Measurements from ENCODE around the gene POLN.
A peak's percentile ranks its signal among the peaks of the same experiment; 100 is the strongest.

POLN gene

GRCh38 chr4:2241410-2242353 lies at the start of gene POLN, which contains the start of gene HAUS3:
Gene POLN, minus strand, starts transcription at chr4:2242121. Its CDS starts 12,890 bp downstream, at chr4:2229231.
Gene HAUS3, minus strand, starts transcription at chr4:2242121. Its CDS starts 1,175 bp downstream, at chr4:2240946.
- peak; percentile 99 for DNase-seq (ENCODE audit: low read depth in 3 of 3)

GRCh38 chr4:2290974-2291704 lies 49.2 kb upstream of the POLN start:
- peak in 2 of 3 experiments; percentile 31 to 37 for DNase-seq (ENCODE audit: low read depth in 3 of 3)

GRCh38 chr4:2290488-2290887 lies 48.6 kb upstream of the POLN start:
- DNase-seq (ENCODE audit: low read depth in 3 of 3), result no peak

DNA sequence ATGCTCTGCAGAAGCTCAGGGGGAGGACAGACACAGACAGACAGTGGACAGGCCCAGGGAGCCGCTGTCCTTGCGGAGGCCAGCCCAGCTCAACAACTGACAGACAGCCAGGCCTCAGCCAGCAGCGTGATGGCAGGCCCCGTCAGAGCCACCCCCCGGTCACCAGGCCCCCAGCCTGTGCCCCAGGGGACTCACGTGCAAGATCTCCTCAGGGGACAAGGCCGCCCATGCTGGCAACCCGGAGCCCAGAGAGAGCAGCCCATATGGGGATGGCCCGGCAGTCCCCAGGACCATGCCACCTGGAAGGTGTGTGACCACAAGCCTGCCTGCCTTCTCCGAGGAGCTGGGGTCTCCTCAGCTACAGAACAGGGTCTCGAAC lies 48.0 kb upstream of the POLN start:
- DNase-seq (ENCODE audit: low read depth in 3 of 3), result no peak

- no peak for DNase-seq (ENCODE audit: low read depth in 3 of 3)
These were observed 47.5 kb upstream of the POLN start for GRCh38 chr4:2289311-2289954.

DNA sequence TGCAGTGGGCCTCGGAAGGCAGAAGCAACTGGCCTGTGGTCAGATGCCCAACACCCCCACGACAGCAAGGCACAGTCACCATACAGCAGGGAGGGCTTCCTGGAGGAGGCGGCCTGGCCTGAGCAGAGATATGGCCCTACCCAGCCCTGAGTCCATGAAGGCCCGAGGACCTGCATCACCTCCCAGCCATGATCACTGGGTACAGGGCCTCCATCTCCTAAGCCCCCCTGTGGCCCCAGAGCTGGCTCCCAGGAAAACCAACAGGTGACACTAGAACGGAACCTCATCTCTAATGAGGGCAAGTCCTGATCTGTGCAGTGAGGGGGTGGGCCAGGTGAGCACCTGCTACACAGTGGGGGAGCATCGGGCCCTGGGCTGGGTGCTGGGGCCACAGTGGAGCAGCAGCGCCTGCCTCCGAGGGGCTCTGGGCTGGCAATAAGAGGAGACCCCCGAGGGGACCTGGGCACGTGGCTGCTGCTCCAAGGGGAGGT lies 46.2 kb upstream of the POLN start:
- DNase-seq (ENCODE audit: low read depth in 3 of 3), result no peak

- no peak for DNase-seq (ENCODE audit: low read depth in 3 of 3)
These were observed 45.6 kb upstream of the POLN start for GRCh38 chr4:2287594-2287915.

DNA sequence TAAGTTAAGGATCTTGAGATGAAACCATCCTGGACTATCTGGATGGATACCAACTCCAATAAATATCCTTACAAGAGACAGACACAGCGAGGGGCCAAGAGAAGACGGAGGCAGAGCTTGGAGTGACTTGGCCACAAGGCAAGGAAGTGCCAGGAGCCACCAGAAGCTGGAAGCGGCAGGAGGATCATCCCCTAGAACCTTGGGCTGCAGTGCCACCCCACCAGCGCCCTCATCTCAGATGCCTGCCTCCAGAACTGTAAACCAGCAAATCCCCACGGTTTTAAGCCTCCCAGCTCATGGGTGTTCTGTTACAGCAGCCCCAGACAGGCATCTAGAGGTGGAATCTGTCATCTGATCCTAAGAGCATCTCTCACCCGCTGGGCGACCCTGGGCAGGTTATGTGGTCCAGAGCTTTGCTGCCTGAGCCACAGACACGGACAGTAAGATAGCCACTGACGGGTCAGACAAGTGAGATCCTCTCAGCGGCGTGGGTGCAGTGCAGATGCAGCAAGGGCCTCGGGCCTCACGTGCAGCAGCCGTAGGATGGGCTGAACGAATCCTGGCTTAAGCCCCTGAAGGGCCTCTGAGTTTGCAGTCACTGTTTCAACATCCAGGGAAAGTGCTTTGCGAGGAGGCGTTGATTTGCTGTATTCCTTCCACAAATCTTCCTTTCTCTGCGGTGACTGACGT lies 45.1 kb upstream of the POLN start:
- DNase-seq (ENCODE audit: low read depth in 3 of 3), result no peak

GRCh38 chr4:2285613-2286381 lies 43.9 kb upstream of the POLN start:
- no peak for DNase-seq (ENCODE audit: low read depth in 3 of 3)

GRCh38 chr4:2284934-2285612 lies 43.2 kb upstream of the POLN start:
- no peak for DNase-seq (ENCODE audit: low read depth in 3 of 3)

DNA sequence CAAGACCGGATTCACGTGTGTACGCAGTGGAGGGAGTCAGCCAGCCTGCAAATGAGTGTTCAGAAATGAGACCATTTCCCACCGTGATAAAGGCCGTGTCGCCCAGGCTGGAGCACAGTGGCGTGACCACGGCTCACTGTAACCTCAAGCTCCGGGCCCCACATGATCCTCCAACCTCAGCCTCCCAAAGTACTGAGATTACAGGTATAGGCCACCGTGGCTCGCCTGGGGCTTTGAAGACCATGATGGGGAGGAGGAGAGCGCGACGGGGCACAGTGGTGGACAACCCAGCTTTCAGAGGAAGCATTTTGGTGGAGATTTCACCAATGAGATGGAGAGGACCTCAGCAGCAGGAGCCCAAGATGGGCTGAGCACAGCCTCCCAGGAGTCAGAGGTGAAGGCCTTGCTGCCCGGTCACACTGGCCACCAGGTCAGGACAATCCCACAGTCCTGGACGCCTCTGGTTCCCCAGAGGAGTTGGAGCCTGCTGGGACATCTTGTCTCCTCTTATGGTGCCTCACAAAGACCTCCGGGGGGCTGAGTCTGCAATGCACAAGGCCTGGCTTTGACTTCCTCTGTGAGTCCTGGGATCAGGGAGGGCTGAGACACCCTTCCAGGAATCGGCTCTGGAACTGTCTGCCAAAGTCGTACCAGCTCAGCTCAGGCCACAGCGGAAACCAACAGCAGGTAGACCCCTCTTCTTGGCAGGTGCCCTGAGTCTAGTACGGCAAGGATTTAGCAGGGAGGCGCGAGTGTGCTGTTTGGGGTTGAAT lies 42.4 kb upstream of the POLN start:
- no peak for DNase-seq (ENCODE audit: low read depth in 3 of 3)

- no peak for DNase-seq (ENCODE audit: low read depth in 3 of 3)
These were observed 41.3 kb upstream of the POLN start for GRCh38 chr4:2283199-2283711.

DNA sequence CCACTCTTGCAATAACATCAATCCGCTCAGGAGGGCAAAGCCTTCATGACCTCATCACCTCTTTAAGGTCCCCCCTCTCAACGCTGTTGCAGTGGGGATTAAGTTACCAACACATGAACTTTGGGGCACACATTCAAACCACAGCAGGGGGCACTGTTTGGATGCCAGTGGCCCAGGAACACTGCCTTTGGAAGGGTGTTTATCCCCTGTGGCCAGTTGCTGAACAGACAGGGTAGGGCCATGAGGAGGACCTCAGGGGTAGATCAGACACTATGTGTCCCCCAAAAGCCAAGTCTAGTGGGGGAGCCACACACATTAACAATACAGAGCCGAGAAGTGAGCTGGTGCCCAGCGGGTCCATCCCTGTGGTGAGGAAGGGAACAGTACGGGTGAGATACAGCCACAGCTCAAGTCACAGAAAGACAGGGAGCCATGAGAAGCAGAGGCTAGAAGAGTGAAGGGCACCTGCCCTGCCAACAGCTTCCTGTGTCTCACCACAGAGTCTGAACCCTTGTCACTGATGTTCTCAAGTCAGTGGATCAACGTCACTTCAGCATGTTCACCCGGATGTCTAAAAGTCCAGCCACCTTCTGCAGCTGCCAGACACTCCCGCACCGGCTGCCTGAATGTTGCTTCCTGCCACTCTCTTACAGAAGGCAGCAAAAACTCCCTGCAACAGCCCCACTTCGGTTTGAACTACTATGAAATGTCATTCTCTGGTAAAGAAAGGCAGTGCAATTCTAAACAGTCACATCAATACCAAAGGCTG lies 39.8 kb upstream of the POLN start:
- peak; percentile 24 to 35 (median 28) for DNase-seq (ENCODE audit: low read depth in 3 of 3)

GRCh38 chr4:2280531-2281300 lies 38.8 kb upstream of the POLN start:
- DNase-seq (ENCODE audit: low read depth in 3 of 3), result no peak

GRCh38 chr4:2277956-2278355 lies 36.0 kb upstream of the POLN start:
- DNase-seq (ENCODE audit: low read depth in 3 of 3), result no peak

GRCh38 chr4:2276581-2277325 lies 34.8 kb upstream of the POLN start:
- no peak for DNase-seq (ENCODE audit: low read depth in 3 of 3)
